ENCODE results near the gene WDR20.
A peak's percentile ranks its signal among the peaks of the same experiment; 100 is the strongest.

Gene WDR20

DNA sequence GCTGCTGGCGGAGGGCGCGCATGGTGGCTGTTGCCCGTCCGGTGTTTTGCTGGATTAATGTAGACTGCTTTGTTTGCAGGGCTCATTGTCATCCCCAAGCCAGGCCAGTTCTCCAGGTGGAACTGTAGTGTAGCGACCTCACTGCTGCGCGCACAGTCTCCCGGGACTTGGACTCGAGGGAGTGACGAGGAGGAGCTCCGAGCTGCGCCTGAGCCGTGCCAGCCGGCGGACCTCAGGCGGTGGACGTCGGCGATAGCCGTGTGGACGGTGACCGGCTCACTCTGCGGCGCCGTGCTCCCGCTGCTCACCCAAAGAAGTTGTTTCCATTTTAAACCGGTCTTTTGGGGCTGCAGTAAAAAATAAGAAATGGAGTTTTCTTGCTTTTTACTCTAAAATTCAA, 83.1 kb downstream of the WDR20 start:
- no peak for DNase-seq (ENCODE audit: low spot score in 2 of 2)
- H3K27ac Mint-ChIP-seq = peak overlapping the region; percentile 40
- peaks cover 10% of the 10 kb centered on the region for H3K36me3 Mint-ChIP-seq
- H3K4me3 Mint-ChIP-seq = no peak overlapping the region
- peaks cover 23% of the 10 kb centered on the region for H3K4me1 Mint-ChIP-seq
- ATAC-seq = no peak
- H3K9me3 Mint-ChIP-seq = no peaks in the 10 kb centered on the region

DNA sequence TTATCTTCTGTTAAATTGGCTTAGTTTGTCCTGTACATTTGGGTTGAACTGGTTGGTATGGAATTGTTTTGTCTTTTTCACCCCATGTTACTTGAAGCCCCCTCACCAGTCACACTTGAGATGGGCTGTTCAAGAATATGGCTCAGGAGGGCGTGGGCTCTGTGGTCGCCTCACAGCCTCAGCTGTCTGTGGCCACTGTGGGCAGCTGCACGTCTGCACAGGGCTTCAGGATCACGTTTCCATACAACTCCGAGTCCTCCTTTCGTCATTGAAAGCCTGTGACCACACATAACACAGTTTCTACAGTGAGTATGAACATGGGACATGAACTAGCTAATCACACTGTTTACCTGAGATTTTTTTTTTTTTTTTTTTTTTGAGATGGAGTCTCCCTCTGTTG, 84.0 kb downstream of the WDR20 start:
- ATAC-seq (no peak), DNase-seq (ENCODE audit: low spot score in 2 of 2) (no peak)
- Mint-ChIP-seq H3K27ac (no peak overlapping the region), H3K9me3 (no peaks in the 10 kb centered on the region), H3K4me1 (peaks cover 19% of the 10 kb centered on the region), H3K4me3 (no peak overlapping the region), H3K36me3 (peaks cover 10% of the 10 kb centered on the region)

DNA sequence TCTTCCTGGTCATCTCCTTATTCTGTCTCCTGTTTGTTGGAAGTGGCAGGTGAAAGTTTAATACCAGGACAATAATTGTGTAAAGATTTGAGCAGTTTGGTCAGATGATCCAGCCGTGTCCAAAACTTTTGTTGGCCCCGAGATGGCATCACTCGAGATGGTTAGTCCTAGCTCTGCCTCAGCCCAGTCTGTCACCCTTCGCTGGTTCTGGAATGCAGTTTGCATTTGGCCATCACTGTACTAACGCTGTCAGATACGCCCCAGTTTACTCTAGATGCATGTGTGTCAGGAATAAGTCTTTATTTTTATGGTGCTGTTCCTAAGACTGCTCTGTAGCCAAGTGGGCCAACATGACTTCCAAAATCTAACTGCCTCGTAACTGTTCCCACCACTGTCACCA, 85.7 kb downstream of the WDR20 start:
- ATAC-seq (no peak), DNase-seq (ENCODE audit: low spot score in 2 of 2) (no peak)
- Mint-ChIP-seq H3K36me3 (peaks cover 10% of the 10 kb centered on the region), H3K4me1 (peaks cover 12% of the 10 kb centered on the region), H3K27ac (peak overlapping the region; percentile 30), H3K9me3 (no peaks in the 10 kb centered on the region), H3K4me3 (no peak overlapping the region)

DNA sequence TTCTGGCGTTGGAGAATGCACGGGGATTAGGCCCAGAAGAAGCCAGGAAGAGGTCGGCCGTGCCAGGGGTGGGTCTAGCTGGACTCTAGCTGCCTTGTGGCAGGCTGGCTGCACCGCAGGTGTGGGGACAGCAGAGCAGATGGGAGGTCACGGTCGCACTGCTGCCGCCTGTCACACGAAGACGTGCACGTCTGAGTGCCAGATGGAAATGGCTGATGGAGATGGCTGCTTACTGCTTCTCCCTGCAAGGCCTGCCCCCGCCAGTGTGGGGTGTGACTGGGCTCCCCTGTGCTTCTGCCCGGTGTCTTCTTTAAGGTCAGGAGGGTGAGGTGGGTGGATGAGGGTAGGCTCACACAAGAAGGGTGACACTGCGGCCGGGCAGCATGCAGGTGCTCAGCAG, 86.2 kb downstream of the WDR20 start:
- Mint-ChIP-seq H3K27ac (peak overlapping the region; percentile 30), H3K4me3 (no peak overlapping the region), H3K36me3 (peaks cover 8% of the 10 kb centered on the region), H3K4me1 (peaks cover 9% of the 10 kb centered on the region), H3K9me3 (no peaks in the 10 kb centered on the region)
- ATAC-seq = no peak
- no peak for DNase-seq (ENCODE audit: low spot score in 2 of 2)

DNA sequence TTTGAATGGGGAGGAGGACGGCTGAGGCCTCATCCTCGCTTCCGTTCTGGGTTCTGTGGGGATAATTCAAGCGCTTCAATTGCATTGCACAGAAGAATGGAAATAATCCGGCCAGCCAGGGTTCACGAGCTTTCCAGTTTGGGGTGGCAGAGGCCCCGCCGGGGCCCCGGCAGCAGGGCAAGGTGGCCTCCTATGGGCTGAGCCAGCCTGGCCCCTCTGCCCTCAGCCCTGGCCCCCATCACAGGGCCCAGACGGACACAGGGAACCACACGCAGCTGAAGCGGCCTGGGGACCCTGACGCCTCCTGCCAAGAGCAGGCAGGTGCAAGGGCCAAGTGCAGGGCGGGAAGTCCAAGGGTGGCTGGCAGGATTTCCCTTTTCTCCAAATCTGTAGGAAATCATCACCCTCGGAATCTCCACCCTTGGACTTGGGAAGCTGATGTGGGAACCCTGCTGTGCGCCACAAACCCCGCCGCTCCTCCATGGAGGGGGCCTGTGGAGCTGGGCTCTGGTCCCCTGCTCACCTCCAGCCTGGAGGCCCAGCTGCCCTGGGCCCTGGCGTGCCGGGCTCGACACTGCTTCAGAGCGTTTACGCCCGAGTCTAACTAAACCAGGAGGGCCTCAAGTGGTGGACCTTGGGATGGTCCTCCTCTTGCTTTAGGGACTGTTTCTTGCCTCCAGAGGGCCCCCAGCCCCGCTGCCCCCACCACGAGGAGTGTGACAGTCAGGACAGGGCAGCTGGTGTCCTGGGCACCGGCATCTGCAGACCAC, 86.8 kb downstream of the WDR20 start:
- ATAC-seq = no peak
- no peak overlapping the region for H3K27ac Mint-ChIP-seq
- H3K4me3 Mint-ChIP-seq = no peak overlapping the region
- H3K36me3 Mint-ChIP-seq = peaks cover 6% of the 10 kb centered on the region
- no peak for DNase-seq (ENCODE audit: low spot score in 2 of 2)
- peaks cover 5% of the 10 kb centered on the region for H3K4me1 Mint-ChIP-seq
- H3K9me3 Mint-ChIP-seq = no peaks in the 10 kb centered on the region

GRCh38 chr14:102227184-102227964, 87.7 kb downstream of the WDR20 start:
- H3K27ac Mint-ChIP-seq = peak overlapping the region; percentile 37
- DNase-seq (ENCODE audit: low spot score in 2 of 2) (no peak), ATAC-seq (no peak)
- H3K4me1 Mint-ChIP-seq = peaks cover 5% of the 10 kb centered on the region
- no peak overlapping the region for H3K4me3 Mint-ChIP-seq
- no peaks in the 10 kb centered on the region for H3K9me3 Mint-ChIP-seq
- peaks cover 6% of the 10 kb centered on the region for H3K36me3 Mint-ChIP-seq

DNA sequence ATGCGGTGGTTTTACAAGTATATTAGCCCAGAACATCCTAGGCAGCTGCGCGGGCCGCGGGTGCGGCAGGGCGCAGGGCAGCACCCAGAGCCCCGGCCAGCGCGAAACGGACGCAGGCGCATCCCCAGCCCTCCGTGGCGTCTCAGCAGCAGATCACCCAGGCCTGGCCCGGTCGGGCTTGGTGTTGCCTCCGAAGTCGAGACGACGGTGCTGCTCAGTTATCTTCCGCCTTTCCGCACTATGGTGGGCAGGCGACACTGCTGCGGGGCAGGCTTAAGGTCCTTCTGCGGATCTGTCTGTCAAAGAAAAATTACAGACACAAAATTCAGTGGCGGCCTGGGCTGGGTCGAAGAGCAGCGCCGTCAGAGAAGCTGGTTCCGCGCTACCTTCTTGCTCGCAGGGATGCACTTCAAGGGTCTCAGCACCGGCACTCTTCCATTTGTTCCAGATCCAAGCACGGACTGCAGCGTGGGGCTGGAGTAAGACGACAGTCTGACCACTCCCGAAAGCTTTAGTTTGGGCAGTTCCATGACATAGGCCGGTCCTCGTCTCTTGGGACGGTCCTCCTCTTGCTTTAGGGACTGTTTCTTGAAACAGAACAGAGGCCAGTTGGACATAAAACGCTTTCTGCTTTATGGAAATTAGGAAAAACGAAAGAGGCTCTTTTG, 89.5 kb downstream of the WDR20 start:
- Mint-ChIP-seq H3K4me1 (peaks cover 5% of the 10 kb centered on the region), H3K9me3 (no peaks in the 10 kb centered on the region), H3K4me3 (no peak overlapping the region), H3K27ac (no peak overlapping the region), H3K36me3 (peaks cover 6% of the 10 kb centered on the region)
- DNase-seq (ENCODE audit: low spot score in 2 of 2) (no peak), ATAC-seq (no peak)

DNA sequence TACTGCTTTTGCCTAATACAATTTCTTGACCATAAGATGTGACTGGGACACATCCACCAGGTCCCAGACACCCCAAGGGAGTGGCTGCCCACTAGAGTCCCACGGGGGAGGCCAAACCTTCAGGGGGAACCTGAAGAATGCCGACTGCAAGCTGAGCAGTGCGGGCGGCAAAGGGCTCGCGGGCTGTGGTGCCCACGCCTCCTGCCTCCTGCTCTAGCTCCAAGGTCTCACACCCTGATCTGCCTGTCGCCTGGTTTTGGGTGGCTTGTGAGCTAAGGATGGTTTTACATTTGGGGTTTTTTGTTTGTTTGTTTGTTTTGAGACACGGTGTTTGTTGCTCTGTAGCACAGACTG, 90.0 kb downstream of the WDR20 start:
- H3K27ac Mint-ChIP-seq = no peak overlapping the region
- H3K4me1 Mint-ChIP-seq = peaks cover 5% of the 10 kb centered on the region
- H3K4me3 Mint-ChIP-seq = no peak overlapping the region
- DNase-seq (ENCODE audit: low spot score in 2 of 2) (no peak), ATAC-seq (no peak)
- no peaks in the 10 kb centered on the region for H3K9me3 Mint-ChIP-seq
- peaks cover under 1% of the 10 kb centered on the region for H3K36me3 Mint-ChIP-seq

GRCh38 chr14:102230481-102231210, 90.9 kb downstream of the WDR20 start:
- DNase-seq (ENCODE audit: low spot score in 2 of 2) (no peak), ATAC-seq (no peak)
- peak overlapping the region; percentile 71 for H3K27ac Mint-ChIP-seq
- no peak overlapping the region for H3K4me3 Mint-ChIP-seq
- no peaks in the 10 kb centered on the region for H3K36me3 Mint-ChIP-seq
- peaks cover 4% of the 10 kb centered on the region for H3K4me1 Mint-ChIP-seq
- H3K9me3 Mint-ChIP-seq = no peaks in the 10 kb centered on the region

DNA sequence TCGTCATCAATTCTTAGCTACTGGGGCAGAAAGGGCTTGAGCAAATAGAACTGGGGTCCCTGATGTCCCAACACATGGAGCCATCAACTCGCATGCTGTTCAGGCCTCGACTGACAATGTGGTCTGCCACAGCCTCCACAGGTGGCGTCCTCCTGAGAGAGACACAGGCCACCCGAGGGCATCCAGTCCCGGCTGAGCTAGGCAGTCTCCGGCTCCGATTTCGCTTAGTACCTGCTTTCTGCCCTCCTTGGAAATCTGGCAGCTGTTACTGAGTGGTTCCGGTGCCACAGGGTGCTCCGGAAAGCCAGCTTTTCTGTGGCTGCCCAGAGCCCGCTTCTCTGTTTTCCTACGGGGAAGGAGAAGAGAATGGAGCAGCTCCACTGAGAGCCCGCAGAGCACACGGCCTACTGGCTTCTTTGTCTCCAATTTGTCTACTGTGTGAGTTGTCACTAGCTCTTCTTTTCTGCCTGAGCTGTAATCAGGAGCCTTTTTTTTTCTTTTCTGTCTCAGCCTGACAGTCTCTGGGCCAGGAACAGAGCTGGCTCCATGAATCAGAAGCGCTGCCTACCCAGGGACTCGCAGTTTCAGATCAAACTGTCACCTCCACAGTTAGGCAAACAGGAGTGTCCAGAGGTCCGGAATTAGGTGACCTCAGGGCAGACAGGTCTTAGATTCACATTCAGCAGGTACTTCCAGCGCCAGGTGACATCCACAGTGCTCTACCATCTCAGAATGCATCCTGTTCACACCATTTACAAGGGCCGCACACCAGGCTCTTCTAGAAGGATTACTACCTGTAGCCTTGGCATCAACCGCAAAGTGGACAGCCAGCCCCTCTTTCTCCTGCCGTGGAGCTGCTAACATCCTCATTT, 92.0 kb downstream of the WDR20 start:
- no peak for DNase-seq (ENCODE audit: low spot score in 2 of 2)
- no peaks in the 10 kb centered on the region for H3K9me3 Mint-ChIP-seq
- H3K36me3 Mint-ChIP-seq = no peaks in the 10 kb centered on the region
- no peaks in the 10 kb centered on the region for H3K4me1 Mint-ChIP-seq
- H3K27ac Mint-ChIP-seq = no peak overlapping the region
- ATAC-seq = no peak
- H3K4me3 Mint-ChIP-seq = no peak overlapping the region

DNA sequence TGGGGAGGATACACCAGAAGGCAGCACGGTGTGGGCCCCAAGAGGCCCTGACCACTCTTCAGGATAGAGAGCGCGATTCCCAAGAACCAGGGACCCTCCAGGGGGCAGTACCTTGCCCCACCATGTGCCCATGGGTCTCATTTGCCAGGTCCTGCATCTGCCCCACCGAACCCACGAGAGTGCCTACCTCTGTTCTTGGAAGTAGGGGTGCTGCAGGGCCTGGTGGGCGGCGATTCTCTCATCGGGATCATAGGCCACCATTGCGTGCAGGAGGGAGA, 92.6 kb downstream of the WDR20 start:
- no peak for ATAC-seq
- Mint-ChIP-seq H3K4me1 (no peaks in the 10 kb centered on the region), H3K4me3 (no peak overlapping the region), H3K36me3 (no peaks in the 10 kb centered on the region), H3K27ac (no peak overlapping the region), H3K9me3 (no peaks in the 10 kb centered on the region)
- no peak for DNase-seq (ENCODE audit: low spot score in 2 of 2)

GRCh38 chr14:102233081-102233480, 93.4 kb downstream of the WDR20 start:
- no peak for DNase-seq (ENCODE audit: low spot score in 2 of 2)
- Mint-ChIP-seq H3K36me3 (no peaks in the 10 kb centered on the region), H3K4me3 (no peak overlapping the region), H3K27ac (no peak overlapping the region), H3K4me1 (no peaks in the 10 kb centered on the region), H3K9me3 (no peaks in the 10 kb centered on the region)
- ATAC-seq = no peak

DNA sequence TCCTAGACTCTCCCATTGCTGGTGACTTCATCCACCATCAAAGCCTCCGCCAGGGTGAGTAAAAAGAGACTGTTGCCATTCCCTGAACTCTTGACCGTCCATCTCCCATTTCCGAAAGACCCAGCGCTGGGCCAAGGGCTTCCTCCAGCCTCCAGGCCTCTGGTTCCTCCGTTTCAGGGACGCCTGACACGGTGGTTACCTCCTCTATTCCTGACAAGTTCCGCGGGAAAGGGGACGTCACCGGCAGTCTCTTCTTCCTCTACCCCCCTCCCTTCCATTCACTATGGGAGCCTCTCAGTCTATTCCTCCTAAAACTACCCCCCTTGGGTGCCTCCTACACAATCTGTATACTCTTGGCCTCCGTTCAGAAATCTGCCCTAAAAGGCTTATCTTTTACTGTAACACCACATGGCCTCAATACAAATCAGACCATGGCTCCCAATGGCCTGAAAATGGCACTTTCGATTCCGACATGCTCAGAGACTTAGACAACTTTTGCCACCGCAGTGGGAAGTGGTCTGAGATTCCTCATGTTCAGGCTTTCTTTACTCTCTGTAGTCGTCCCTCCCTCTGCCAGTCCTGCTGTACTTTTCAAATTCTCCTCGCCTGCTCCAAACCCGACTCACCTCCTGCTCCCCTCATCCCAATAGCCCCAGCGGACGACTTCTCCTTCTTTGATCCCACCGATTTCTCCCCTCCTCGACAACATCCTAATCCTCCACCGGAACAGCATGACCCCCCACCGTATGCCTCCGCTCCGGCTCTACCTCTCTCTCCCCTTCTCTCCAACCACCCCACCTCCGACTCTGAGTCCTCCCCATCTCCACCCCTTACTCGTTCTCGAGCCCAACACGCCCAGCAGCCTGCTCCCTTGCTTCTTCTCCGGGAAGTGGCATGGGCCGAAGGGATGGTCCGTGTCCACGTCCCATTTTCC, 94.9 kb downstream of the WDR20 start:
- no peaks in the 10 kb centered on the region for H3K36me3 Mint-ChIP-seq
- H3K27ac Mint-ChIP-seq = no peak overlapping the region
- H3K9me3 Mint-ChIP-seq = no peaks in the 10 kb centered on the region
- H3K4me3 Mint-ChIP-seq = no peak overlapping the region
- no peak for ATAC-seq
- no peaks in the 10 kb centered on the region for H3K4me1 Mint-ChIP-seq
- DNase-seq (ENCODE audit: low spot score in 2 of 2) = no peak

All from stimulated activated effector memory CD8-positive, alpha-beta T cell treated with anti-CD3 and anti-CD28 coated beads, Interleukin-12 subunit alpha, Interleukin-12 subunit beta, amount 100 ng/mL, for 72 hours (primary cell).